Breast epithelium (tissue), 4 donors: Measurements from ENCODE around the gene AEBP2. TPM values are rescaled to one million over a fixed set of nuclear protein-coding genes. Genes with fewer than 3 reads are reported as not detected.
"Not testable (repeated sequence)": the region's sequence is repeated elsewhere in the genome, so short reads cannot be mapped to it uniquely, and the experiment has no call there.

Experiments used
- DNase-seq, 2 donors: peaks; one replicate each; pipeline ENCODE4 v3.0.0-alpha.2; 2019; ENCODE audit warnings: low spot score in 2 of 2
- H3K27ac ChIP-seq, 2 donors: fragments of 200-600 bp; sonication (generic) in 1 of 2; one replicate each; pipeline ENCODE4 v1.5.1; 2016 to 2019; ENCODE audit warnings: mild to moderate bottlenecking in 1 of 2
- H3K27me3 ChIP-seq, 2 donors: fragments of 200-600 bp; sonication (generic) in 1 of 2; one replicate each; pipeline versions ENCODE4 v1.5.1 to v1.6.0; 2017 to 2019; ENCODE audit warnings: control low read depth in 1 of 2, mild to moderate bottlenecking in 1 of 2
- H3K36me3 ChIP-seq: fragments of 200-600 bp; one replicate; pipeline ENCODE4 v1.5.1; 2019
- H3K4me1 ChIP-seq, 2 donors: fragments of 200-600 bp; sonication (generic); one replicate each; pipeline ENCODE4 v1.5.1; 2016 to 2019; ENCODE audit warnings: control low read depth in 1 of 2
- H3K4me3 ChIP-seq, 3 donors: fragments of 200-600 bp; sonication (generic); 1 replicate in 2 of 3; 2 replicates in 1 of 3; pipeline ENCODE4 v1.5.1; 2016 to 2019; ENCODE audit warnings: mild to moderate bottlenecking in 3 of 3, moderate library complexity in 2 of 3
- H3K9me3 ChIP-seq, 2 donors: fragments of 200-600 bp; sonication (generic) in 1 of 2; one replicate each; pipeline ENCODE4 v1.5.1; 2016 to 2019; ENCODE audit warnings: control low read depth in 1 of 2
- POLR2A ChIP-seq: fragments of 450-650 bp; IDR thresholded peaks from one replicate; pipeline ENCODE4 v1.6.1; 2016; ENCODE audit warnings: antibody characterized with exemption, mild to moderate bottlenecking, moderate library complexity
- POLR2AphosphoS5 ChIP-seq, 3 donors: sonication (generic); formaldehyde crosslinking; IDR thresholded peaks; one replicate each; pipeline ENCODE4 v1.6.1; 2017; ENCODE audit warnings: antibody characterized with exemption in 3 of 3
- intact Hi-C: fragments of 100-400 bp; cut with DNase I; formaldehyde crosslinking; loops from one replicate; pipeline ENCODE4 v1.15.1; 2023; ENCODE audit warnings: low total_unique reads
- total RNA-seq, 3 donors: library from RNA; depleted of rRNA; stranded (reverse); fragments of >200 nt; gene quantifications; one replicate each; pipeline ENCODE4 v1.1.0, GENCODE V29; 2016
- TF ChIP-seq, protein P1 (sequence below), 3 donors: fragments of 450-650 bp; IDR thresholded peaks; one replicate each; pipeline ENCODE4 v1.5.1; 2016 to 2017; ENCODE audit warnings: antibody characterized with exemption in 3 of 3, mild to moderate bottlenecking in 3 of 3, moderate library complexity in 3 of 3

The AEBP2 gene
- total RNA-seq, 3 donors from 2014 or later = 38.2 to 50.3 (median 42.0) TPM

DNA sequence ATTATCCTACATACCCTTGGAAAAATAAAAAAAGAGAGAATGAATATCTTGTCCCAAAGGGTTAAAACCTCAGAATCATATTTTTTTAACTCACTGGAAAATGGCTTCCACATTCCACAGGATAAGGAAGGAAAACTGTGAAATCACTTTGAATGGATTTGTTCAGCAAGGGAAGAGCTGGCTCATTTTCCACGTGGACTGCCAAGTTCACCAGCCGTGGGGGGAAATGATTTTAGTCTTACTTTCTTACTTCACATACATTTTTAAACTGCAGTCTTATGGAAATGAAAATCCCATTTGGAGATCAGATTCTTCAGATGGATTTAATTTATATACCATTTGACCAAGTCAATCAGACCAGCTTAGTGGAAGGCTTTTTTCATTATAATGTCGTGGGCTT, 29.9 kb upstream of the AEBP2 start:
- H3K9me3 ChIP-seq = no peaks in the 10 kb centered on the region
- no peak overlapping the region for H3K27ac ChIP-seq
- H3K4me3 ChIP-seq = no peak overlapping the region
- TF ChIP-seq POLR2AphosphoS5 (IDR thresholded peaks at IDR 0.05) (no peak), POLR2A (no peak)
- TF ChIP-seq, protein P1, sequence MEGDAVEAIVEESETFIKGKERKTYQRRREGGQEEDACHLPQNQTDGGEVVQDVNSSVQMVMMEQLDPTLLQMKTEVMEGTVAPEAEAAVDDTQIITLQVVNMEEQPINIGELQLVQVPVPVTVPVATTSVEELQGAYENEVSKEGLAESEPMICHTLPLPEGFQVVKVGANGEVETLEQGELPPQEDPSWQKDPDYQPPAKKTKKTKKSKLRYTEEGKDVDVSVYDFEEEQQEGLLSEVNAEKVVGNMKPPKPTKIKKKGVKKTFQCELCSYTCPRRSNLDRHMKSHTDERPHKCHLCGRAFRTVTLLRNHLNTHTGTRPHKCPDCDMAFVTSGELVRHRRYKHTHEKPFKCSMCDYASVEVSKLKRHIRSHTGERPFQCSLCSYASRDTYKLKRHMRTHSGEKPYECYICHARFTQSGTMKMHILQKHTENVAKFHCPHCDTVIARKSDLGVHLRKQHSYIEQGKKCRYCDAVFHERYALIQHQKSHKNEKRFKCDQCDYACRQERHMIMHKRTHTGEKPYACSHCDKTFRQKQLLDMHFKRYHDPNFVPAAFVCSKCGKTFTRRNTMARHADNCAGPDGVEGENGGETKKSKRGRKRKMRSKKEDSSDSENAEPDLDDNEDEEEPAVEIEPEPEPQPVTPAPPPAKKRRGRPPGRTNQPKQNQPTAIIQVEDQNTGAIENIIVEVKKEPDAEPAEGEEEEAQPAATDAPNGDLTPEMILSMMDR (IDR thresholded peaks at IDR 0.05) = no peak
- H3K4me1 ChIP-seq = no peaks in the 10 kb centered on the region
- H3K36me3 ChIP-seq = no peaks in the 10 kb centered on the region
- no peak for DNase-seq
- no peaks in the 10 kb centered on the region for H3K27me3 ChIP-seq
- intact Hi-C loops = no loop called here

DNA sequence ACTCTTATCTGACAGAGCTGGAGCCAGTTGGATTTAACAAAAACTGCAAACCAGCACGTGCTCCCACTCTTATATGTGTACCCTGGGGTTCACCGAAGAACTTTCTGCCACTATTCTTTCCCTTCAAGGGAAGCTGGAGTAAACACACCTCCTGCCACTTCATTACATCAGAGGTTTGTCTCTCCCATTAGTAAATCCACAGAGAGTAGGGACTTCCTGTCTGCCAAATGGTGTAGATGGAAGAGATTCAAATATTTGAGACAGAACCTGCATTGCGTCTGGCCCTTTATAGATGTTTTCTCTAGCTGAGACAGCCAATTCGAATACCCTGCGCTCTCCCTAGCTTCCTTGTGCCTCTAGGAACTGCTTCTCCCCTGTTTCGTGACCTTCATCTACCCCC, 29.1 kb upstream of the AEBP2 start:
- H3K27me3 ChIP-seq = no peaks in the 10 kb centered on the region
- no peak for DNase-seq
- H3K4me3 ChIP-seq = no peak overlapping the region
- no peaks in the 10 kb centered on the region for H3K36me3 ChIP-seq
- no peak for TF ChIP-seq POLR2A
- TF ChIP-seq, protein P1 (IDR thresholded peaks at IDR 0.05) = no peak
- TF ChIP-seq POLR2AphosphoS5 (IDR thresholded peaks at IDR 0.05) = no peak
- H3K9me3 ChIP-seq = no peaks in the 10 kb centered on the region
- H3K27ac ChIP-seq = no peak overlapping the region
- intact Hi-C loops = loop anchor here (5.0 kb wide), 1 partner anchor 568 kb away; no protein-coding TSS in a partner anchor
- no peaks in the 10 kb centered on the region for H3K4me1 ChIP-seq

DNA sequence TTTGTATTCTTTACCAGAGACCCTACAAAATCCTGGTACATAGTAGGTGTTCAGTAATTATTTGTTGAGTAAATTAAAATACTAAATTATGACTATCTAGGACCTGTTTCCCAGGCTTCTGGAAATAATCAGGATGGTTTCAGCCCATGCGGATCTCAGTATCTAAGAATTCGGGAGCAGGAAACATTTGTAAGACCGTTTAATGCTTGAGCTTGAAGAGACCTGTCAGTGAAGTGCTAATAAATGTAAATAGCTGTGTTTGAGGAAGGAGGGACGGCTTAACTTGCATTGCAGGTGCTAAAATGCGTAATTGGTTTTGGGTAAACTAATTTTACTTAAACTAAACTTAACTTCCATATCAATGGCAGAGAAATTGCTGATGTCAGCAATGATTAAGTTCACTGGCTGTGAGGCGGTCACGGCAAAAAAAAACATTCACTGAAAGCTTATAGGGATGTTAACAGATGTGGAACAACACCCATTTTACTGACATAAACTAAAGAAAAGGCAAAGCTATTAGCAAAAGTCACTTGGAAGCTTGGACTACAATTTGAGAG, 28.6 kb upstream of the AEBP2 start:
- Histone ChIP-seq H3K4me3 (no peak overlapping the region), H3K9me3 (no peaks in the 10 kb centered on the region), H3K36me3 (no peaks in the 10 kb centered on the region), H3K27me3 (no peaks in the 10 kb centered on the region), H3K4me1 (no peaks in the 10 kb centered on the region), H3K27ac (no peak overlapping the region)
- intact Hi-C loops = loop anchor here (5.0 kb wide), 1 partner anchor 568 kb away; no protein-coding TSS in a partner anchor
- TF ChIP-seq, protein P1 (IDR thresholded peaks at IDR 0.05) = no peak
- no peak for TF ChIP-seq POLR2AphosphoS5 (IDR thresholded peaks at IDR 0.05)
- no peak for TF ChIP-seq POLR2A
- no peak for DNase-seq

- no peak for DNase-seq
- Histone ChIP-seq H3K27me3 (no peaks in the 10 kb centered on the region), H3K4me1 (no peaks in the 10 kb centered on the region), H3K4me3 (no peak overlapping the region), H3K27ac (no peak overlapping the region), H3K9me3 (no peaks in the 10 kb centered on the region), H3K36me3 (no peaks in the 10 kb centered on the region)
- intact Hi-C loops = loop anchor here (5.0 kb wide), 1 partner anchor 569 kb away; no protein-coding TSS in a partner anchor
- TF ChIP-seq POLR2AphosphoS5 (IDR thresholded peaks at IDR 0.05) (no peak), POLR2A (no peak)
- TF ChIP-seq, protein P1 (IDR thresholded peaks at IDR 0.05) = no peak
These were observed 27.8 kb upstream of the AEBP2 start for GRCh38 chr12:19411234-19412204.

DNA sequence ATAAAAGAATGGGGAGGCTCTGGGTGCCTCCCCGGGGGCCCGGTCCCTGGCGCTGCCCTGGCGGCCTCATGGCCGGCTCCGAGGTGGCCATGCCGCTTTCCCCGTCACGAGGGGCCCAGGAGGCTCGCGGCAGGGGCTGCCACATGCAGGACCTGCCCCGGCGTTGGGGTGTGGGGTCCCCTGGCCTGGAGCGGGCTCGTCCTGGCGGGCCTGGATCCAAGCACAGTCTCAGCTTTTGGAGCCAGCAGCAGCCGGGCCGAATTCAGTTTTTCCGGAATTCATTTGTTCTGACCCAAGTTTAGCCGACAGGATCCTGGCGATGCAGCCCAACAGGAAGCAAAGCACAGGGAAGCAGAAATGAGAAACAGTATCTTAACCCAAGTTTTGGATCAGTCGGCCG, 26.4 kb upstream of the AEBP2 start:
- Histone ChIP-seq H3K9me3 (no peaks in the 10 kb centered on the region), H3K4me3 (peak overlapping the region; percentile 13 to 52 (median 29)), H3K36me3 (no peaks in the 10 kb centered on the region), H3K27me3 (no peaks in the 10 kb centered on the region), H3K4me1 (no peaks in the 10 kb centered on the region), H3K27ac (peak overlapping the region in 1 of 2 donors; percentile 66)
- TF ChIP-seq, protein P1 (IDR thresholded peaks at IDR 0.05) = no peak
- TF ChIP-seq POLR2AphosphoS5 (IDR thresholded peaks at IDR 0.05) (no peak), POLR2A (no peak)
- intact Hi-C loops = loop anchor here (5.0 kb wide), 1 partner anchor 571 kb away; no protein-coding TSS in a partner anchor
- no peak for DNase-seq

GRCh38 chr12:19413582-19413981, 25.7 kb upstream of the AEBP2 start:
- intact Hi-C loops = loop anchor here (5.0 kb wide), 1 partner anchor 571 kb away; no protein-coding TSS in a partner anchor
- H3K27ac ChIP-seq = not testable (repeated sequence)

More at GRCh38 chr12:19413582-19413981, 25.7 kb upstream of the AEBP2 start:
- not testable (repeated sequence) for H3K4me3 ChIP-seq, H3K4me1 ChIP-seq, H3K27me3 ChIP-seq, H3K36me3 ChIP-seq, DNase-seq, H3K9me3 ChIP-seq
